IPS DF 4.7 (cell line): ENCODE measurements around the gene ARHGAP29.

Source experiments
- DNase-seq: peaks from one replicate; pipeline ENCODE4 v3.0.0-alpha.2; 2013; ENCODE audit warnings: low spot score; ENCODE audit errors: extremely low read depth

Gene ARHGAP29

GRCh38 chr1:94122201-94122970 lies 115.0 kb downstream of the ARHGAP29 start:
- DNase-seq, result no peak
